Gastrocnemius medialis (tissue), 4 donors: ENCODE data around the gene TLE2. TPM values are rescaled to one million over a fixed set of nuclear protein-coding genes. Genes with fewer than 3 reads are reported as not detected.

Experiments used
- ATAC-seq, 2 donors: fragments of 150-250 bp; one replicate each; pipeline ENCODE4 v1.9.1; 2016
- DNase-seq, 2 donors: peaks; one replicate each; pipeline ENCODE4 v3.0.0-alpha.2; 2019
- H3K27ac ChIP-seq, 4 donors: fragments of 200-600 bp; sonication (generic); 1 replicate in 1 of 4; 2 replicates in 3 of 4; pipeline ENCODE4 v1.5.1; 2016 to 2018; ENCODE audit warnings: mild to moderate bottlenecking in 2 of 4, moderate library complexity in 1 of 4
- H3K27me3 ChIP-seq, 3 donors: fragments of 200-600 bp; sonication (generic) in 2 of 3; 1 replicate in 1 of 3; 2 replicates in 2 of 3; pipeline versions ENCODE4 v1.5.1 to v1.6.0; 2016 to 2019; ENCODE audit warnings: mild to moderate bottlenecking in 1 of 3, moderate library complexity in 1 of 3
- H3K36me3 ChIP-seq, 2 donors: fragments of 200-600 bp; sonication (generic) in 1 of 2; one replicate each; pipeline ENCODE4 v1.5.1; 2017 to 2018
- H3K4me1 ChIP-seq, 2 donors: fragments of 200-600 bp; sonication (generic) in 1 of 2; one replicate each; pipeline ENCODE4 v1.5.1; 2016 to 2017; ENCODE audit warnings: mild to moderate bottlenecking in 2 of 2
- H3K4me3 ChIP-seq, 4 donors: fragments of 200-600 bp; sonication (generic) in 3 of 4; 1 replicate in 1 of 4; 2 replicates in 3 of 4; pipeline ENCODE4 v1.5.1; 2016 to 2019; ENCODE audit warnings: mild to moderate bottlenecking in 2 of 4
- H3K9me3 ChIP-seq, 3 donors: fragments of 200-600 bp; sonication (generic) in 2 of 3; 1 replicate in 1 of 3; 2 replicates in 2 of 3; pipeline ENCODE4 v1.5.1; 2016 to 2019
- CTCF ChIP-seq, 5 experiments: fragments of 450-650 bp in 3 of 5; fragments of 200-600 bp in 2 of 5; sonication (generic) in 2 of 5; IDR thresholded peaks in 4 of 5; conservative IDR thresholded peaks in 1 of 5; 1 replicate in 4 of 5; 2 replicates in 1 of 5; pipeline ENCODE4 v1.5.1; 2016 to 2019; ENCODE audit warnings: antibody characterized with exemption in 5 of 5, mild to moderate bottlenecking in 3 of 5, moderate library complexity in 3 of 5
- POLR2A ChIP-seq, 2 donors: fragments of 450-650 bp; IDR thresholded peaks; one replicate each; pipeline ENCODE4 v1.6.1; 2017; ENCODE audit warnings: antibody characterized with exemption in 2 of 2, mild to moderate bottlenecking in 2 of 2, moderate library complexity in 2 of 2
- in situ Hi-C, 4 donors: fragments of 200-750 bp; cut with MboI; loops; one replicate each; pipeline versions ENCODE4 v1.15.0 to v1.8.0; 2017; ENCODE audit warnings: low sequenced_read_pairs in 4 of 4
- intact Hi-C: fragments of 100-400 bp; cut with DNase I; formaldehyde crosslinking; loops from one replicate; pipeline ENCODE4 v1.15.1; 2023; ENCODE audit warnings: low total_unique reads
- total RNA-seq, 4 donors: library from RNA; depleted of rRNA; stranded (reverse); fragments of >200 nt; gene quantifications; one replicate each; pipeline versions ENCODE4 v1.1.0 to v1.2.3, GENCODE V29; 2016

TLE2 gene
- total RNA-seq, 4 donors from 2014 or later, result 26.1 to 48.5 (median 45.2) TPM

DNA sequence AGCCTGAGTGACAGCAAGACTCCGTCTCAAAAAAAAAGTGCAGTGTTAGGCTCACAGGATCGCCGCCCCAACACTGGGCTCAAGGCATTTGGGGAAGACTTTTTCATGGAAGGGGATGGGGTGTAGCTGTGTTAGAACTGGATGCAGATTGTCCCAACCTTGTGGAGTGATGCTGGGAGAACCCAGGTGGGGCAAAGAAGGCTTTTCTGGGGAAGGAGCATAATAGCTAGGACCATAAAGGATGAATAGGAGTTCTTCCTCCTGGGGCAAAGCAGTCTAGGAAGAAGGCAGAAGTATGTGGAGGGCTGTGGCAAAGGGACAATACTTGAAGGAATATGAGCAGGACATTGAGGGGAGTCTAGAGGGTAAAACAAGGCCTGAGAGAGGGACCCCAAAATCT is 40.5 kb downstream of the TLE2 start:
- H3K27me3 ChIP-seq, result peaks cover 0 to 4% (median 0%) of the 10 kb centered on the region in 3 donors
- TF ChIP-seq CTCF (IDR thresholded peaks at IDR 0.05 in 4 of 5, conservative IDR thresholded peaks at IDR 0.05 in 1 of 5) (no peak), POLR2A (IDR thresholded peaks at IDR 0.05) (no peak)
- H3K4me3 ChIP-seq, result no peak overlapping the region
- H3K36me3 ChIP-seq, result no peaks in the 10 kb centered on the region
- no peak for DNase-seq
- no peak overlapping the region for H3K27ac ChIP-seq
- in situ Hi-C loops, result no loop called here
- no peaks in the 10 kb centered on the region for H3K9me3 ChIP-seq
- no peak for ATAC-seq
- H3K4me1 ChIP-seq, result peaks cover 2 to 7% of the 10 kb centered on the region in 2 donors
- intact Hi-C loops, result no loop called here

- Histone ChIP-seq H3K4me1 (peaks cover 10 to 15% of the 10 kb centered on the region in 2 donors), H3K4me3 (no peak overlapping the region), H3K27ac (no peak overlapping the region), H3K36me3 (no peaks in the 10 kb centered on the region), H3K27me3 (peaks cover 0 to 4% (median 0%) of the 10 kb centered on the region in 3 donors), H3K9me3 (no peaks in the 10 kb centered on the region)
- no peak for DNase-seq
- TF ChIP-seq CTCF (IDR thresholded peaks at IDR 0.05 in 4 of 5, conservative IDR thresholded peaks at IDR 0.05 in 1 of 5), result no peak
- TF ChIP-seq POLR2A (IDR thresholded peaks at IDR 0.05), result no peak
- in situ Hi-C loops, result no loop called here
- intact Hi-C loops, result no loop called here
- ATAC-seq, result no peak
These were observed 41.3 kb downstream of the TLE2 start for GRCh38 chr19:2987797-2988196.

DNA sequence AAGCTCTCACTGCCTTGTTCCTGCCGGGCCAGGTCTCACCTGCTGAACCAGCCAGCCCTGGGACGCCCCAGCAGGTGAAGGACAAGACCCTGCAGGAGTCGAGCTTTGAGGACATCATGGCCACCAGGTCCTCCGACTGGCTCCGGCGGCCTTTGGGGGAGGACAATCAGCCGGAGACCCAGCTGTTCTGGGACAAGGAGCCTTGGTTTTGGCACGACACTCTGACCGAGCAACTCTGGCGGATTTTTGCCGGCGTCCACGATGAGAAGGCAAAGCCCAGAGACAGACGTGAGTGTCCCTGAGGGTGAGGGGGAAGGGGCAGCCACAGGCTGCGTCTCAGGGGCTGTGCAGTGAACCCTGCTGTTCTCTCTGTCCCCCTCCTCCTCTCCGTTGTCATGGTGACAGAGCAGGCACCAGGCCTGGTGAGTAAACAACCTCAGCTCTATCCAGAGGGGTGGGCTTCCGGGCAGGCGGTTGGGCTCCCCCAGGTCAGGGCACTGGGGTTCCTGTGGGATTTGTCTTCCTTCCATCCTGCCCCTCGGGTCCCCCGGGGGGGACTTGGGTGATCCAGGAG is 42.0 kb downstream of the TLE2 start:
- H3K36me3 ChIP-seq, result no peaks in the 10 kb centered on the region
- peaks cover 15 to 21% of the 10 kb centered on the region in 2 donors for H3K4me1 ChIP-seq
- H3K27ac ChIP-seq, result no peak overlapping the region
- DNase-seq (no peak), ATAC-seq (no peak)
- H3K4me3 ChIP-seq, result no peak overlapping the region
- peaks cover 0 to 4% (median 0%) of the 10 kb centered on the region in 3 donors for H3K27me3 ChIP-seq
- no peak for TF ChIP-seq CTCF (IDR thresholded peaks at IDR 0.05 in 4 of 5, conservative IDR thresholded peaks at IDR 0.05 in 1 of 5)
- no peak for TF ChIP-seq POLR2A (IDR thresholded peaks at IDR 0.05)
- H3K9me3 ChIP-seq, result no peaks in the 10 kb centered on the region
- in situ Hi-C loops, result no loop called here
- intact Hi-C loops, result no loop called here

DNA sequence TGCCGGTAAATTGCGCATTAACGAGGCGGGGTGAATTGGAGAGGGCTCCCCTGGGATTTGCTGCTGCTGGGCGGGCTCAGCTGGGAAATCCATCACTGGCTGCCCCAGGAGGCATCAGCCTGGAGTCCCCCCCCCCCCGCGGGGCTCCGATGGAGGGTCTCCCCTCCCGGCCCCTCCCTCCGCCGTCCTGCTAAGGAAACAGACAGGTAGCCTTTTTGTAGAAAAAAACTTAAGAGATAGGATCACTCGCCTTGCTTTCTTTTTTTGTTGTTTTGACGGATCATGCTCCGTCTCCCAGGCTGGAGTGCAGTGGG is 44.9 kb downstream of the TLE2 start:
- ATAC-seq, result peak in 1 of 2 donors; percentile 27
- peak overlapping the region; percentile 8 to 36 (median 30) for H3K4me3 ChIP-seq

More for the DNA sequence above, 44.9 kb downstream of the TLE2 start:
- no peak for DNase-seq
- TF ChIP-seq POLR2A (IDR thresholded peaks at IDR 0.05), result no peak
- no peak for TF ChIP-seq CTCF (IDR thresholded peaks at IDR 0.05 in 4 of 5, conservative IDR thresholded peaks at IDR 0.05 in 1 of 5)
- Histone ChIP-seq H3K36me3 (no peaks in the 10 kb centered on the region), H3K27me3 (peaks cover 0 to 4% (median 0%) of the 10 kb centered on the region in 3 donors), H3K4me1 (peaks cover 15 to 21% of the 10 kb centered on the region in 2 donors), H3K27ac (peak overlapping the region; percentile 65 to 77 (median 74)), H3K9me3 (no peaks in the 10 kb centered on the region)
- in situ Hi-C loops (no loop called here), intact Hi-C loops (no loop called here)
